HG03432 (cell line): ENCODE measurements around the gene RPL7A.
"Not testable (repeated sequence)": the region's sequence is repeated elsewhere in the genome, so short reads cannot be mapped to it uniquely, and the experiment has no call there.

Experiments
- ATAC-seq: cut with Tn5 transposase; IDR thresholded peaks from one replicate; pipeline ENCODE4 v1.9.1; 2021; ENCODE audit warnings: mild to moderate bottlenecking, moderate library complexity; ENCODE audit not compliant: unreplicated experiment

Gene RPL7A

GRCh38 chr9:133347985-133348717 lies at the start of gene RPL7A, which contains the start of gene MED22:
Gene RPL7A (plus strand): TSS chr9:133348218. CDS start chr9:133348244, 26 bp downstream.
Gene MED22 (minus strand): TSS chr9:133348131. CDS start chr9:133346662, 1,469 bp downstream.
- peak; percentile 70 for ATAC-seq

- ATAC-seq: not testable (repeated sequence)
Observed at GRCh38 chr9:133299996-133300395, 48.0 kb upstream of the RPL7A start.

GRCh38 chr9:133301253-133302230 lies 46.5 kb upstream of the RPL7A start:
- no peak for ATAC-seq

GRCh38 chr9:133303266-133304157 lies 44.5 kb upstream of the RPL7A start:
- ATAC-seq: no peak

- no peak for ATAC-seq
Observed at GRCh38 chr9:133304158-133304470, 43.9 kb upstream of the RPL7A start.

- ATAC-seq: no peak
Observed at GRCh38 chr9:133304477-133305377, 43.3 kb upstream of the RPL7A start.

- no peak for ATAC-seq
Observed at GRCh38 chr9:133305731-133306130, 42.3 kb upstream of the RPL7A start.

GRCh38 chr9:133306242-133307204 lies 41.5 kb upstream of the RPL7A start:
- no peak for ATAC-seq

- ATAC-seq: no peak
Observed at GRCh38 chr9:133307301-133307700, 40.7 kb upstream of the RPL7A start.

- ATAC-seq: no peak
Observed at GRCh38 chr9:133309608-133310007, 38.4 kb upstream of the RPL7A start.

GRCh38 chr9:133315997-133316396 lies 32.0 kb upstream of the RPL7A start:
- ATAC-seq: no peak

GRCh38 chr9:133317551-133317950 lies 30.5 kb upstream of the RPL7A start:
- ATAC-seq: not testable (repeated sequence)

- ATAC-seq: no peak
Observed at GRCh38 chr9:133320421-133320881, 27.6 kb upstream of the RPL7A start.

GRCh38 chr9:133321411-133321935 lies 26.5 kb upstream of the RPL7A start:
- no peak for ATAC-seq

GRCh38 chr9:133322701-133323100 lies 25.3 kb upstream of the RPL7A start:
- no peak for ATAC-seq

GRCh38 chr9:133323211-133323610 lies 24.8 kb upstream of the RPL7A start:
- no peak for ATAC-seq

- ATAC-seq: no peak
Observed at GRCh38 chr9:133323991-133324703, 23.9 kb upstream of the RPL7A start.

GRCh38 chr9:133327021-133327420 lies 21.0 kb upstream of the RPL7A start:
- ATAC-seq: not testable (repeated sequence)
